NCI-H2107 treated with DMSO at 0.1 percent for 48 hours (cell line): ENCODE results near the gene PSMB5.
A peak's percentile ranks its signal among the peaks of the same experiment; 100 is the strongest.

Experiments used
- DNase-seq: peaks from one replicate; lab custom pipeline; 2025; ENCODE audit not compliant: unreplicated experiment; lab: John Stamatoyannopoulos, UW

Gene PSMB5

DNA sequence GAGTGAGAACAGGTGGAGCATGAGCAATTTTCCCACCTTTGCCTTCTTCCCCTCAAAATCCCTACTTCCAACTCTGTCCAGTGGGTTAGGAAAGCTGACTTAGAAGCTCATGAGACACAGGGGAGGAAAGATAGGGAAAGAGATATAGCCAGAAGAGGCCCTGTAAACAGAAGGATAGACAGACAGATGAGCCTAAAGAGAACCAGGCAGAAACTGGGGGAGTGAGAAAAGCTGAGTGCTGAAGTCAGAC, 57.3 kb downstream of the PSMB5 start:
- no peak for DNase-seq

DNA sequence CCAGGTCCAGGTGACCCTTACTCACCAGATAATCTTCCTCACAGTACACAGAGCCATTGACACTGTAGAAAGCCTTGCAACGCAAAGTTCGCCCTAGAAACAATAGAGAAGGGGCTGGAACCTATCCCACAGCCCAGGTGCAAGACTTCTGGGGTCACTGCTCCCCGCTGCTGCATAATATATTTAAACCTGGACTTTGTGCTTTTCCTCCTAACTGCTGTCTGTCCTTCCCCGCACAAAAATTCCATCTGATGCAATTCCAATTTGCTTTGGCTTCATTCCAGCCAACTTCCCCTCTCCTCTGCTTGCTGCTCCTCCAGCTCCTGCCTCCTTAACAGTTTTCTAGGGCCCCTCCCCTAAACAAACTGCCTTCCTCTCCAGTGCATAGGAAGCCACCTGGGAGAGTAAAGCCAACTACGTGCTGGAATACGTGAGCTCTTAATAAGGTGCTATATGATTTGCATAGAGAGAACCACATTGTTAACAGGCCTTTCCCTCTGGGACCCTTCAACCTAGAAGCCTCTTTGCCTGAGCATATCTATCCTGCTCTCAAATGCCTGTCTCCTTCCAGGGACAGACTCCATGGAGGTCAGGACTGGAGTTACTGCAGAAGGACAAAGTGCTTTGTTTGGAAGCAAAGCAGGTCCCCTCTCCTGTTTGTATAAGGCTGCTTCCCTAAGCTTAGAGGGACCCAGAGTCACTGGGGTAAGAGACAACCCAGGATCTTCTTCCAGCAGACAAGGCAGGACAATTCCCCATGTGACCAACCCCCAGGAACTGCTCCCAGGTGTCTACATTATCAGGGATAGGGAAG, 57.9 kb downstream of the PSMB5 start:
- peak; percentile 83 for DNase-seq
